Stimulated activated CD8-positive, alpha-beta memory T cell treated with anti-CD3 and anti-CD28 coated beads, Interleukin-4, amount 100 ng/mL, for 48 hours (primary cell): ENCODE data around the gene EXOC3.
"Not testable (repeated sequence)": the region's sequence is repeated elsewhere in the genome, so short reads cannot be mapped to it uniquely, and the experiment has no call there.

Experiments
- DNase-seq: peaks from one replicate; pipeline ENCODE4 v3.0.0-alpha.2; 2020

EXOC3 gene

DNA sequence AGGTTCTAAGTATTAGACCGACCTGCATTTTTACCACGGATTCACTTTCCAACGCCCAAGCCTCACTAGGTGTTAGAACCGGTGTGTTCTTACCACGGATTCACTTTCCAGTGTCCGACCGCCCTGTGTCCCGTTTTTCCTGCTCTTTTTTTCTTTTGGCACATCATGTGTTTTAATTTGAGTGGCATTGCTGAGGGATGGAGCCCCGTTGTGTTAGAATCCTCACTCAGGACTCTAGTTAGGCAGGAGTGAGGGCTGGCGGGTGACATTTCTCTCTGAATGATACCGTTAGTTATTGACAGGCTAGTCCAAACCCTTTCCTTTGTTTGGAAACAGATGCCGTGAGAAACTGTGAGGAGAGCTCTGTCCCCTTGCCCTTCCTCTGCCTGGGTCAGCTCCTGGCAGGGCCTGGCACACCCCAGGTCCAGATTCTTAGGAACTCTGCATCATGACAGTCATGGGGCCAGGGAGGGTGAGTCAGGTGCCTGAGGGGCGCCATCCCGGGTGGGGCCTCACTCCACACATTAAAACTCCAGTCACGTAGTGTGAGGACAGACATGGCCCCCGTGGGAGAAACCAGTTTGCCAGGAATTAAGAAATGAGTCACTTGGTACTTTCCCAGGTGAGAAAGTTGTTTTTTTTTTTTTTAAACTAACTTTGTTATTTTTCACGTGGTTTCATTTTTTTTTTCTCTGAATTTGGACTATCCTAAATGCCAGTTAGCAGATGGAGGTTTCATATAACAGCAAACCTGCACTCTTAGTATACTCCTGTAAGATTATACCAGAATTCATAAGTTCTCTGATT is 15.8 kb downstream of the EXOC3 start:
- peak; percentile 78 for DNase-seq

DNA sequence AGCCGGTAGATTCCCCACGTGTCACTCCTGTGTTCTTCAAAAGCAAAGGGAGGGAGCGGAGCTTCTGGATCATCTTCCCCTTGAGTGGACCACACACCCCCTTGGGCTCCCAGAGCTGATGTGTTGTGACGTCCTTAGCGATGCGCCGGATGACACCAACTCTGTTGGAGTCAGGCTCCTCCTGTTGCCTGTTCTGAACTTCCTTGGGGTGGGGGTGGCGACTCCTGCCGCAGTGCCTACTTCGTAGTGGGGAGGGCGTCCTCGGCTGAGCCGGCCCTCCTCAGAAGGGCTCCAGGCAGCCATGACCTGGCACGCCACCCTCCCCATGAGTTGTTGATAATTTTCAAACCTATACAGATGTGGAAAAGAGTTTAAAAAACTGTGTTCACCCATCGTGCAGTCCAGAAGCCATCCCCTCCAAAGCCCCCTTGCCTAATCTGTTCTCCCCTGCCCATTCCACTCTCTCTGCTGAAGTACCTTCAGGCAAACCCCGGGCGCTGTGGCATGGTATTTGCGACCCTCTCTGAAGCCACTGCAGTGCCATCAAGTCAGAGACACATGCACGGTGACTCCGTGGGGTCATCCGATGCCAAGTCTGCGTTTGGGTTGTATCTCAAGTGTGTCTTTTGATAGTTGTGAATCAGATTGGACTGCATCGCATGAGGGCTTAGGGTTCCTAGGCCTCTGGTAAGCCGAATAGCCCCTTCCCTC is 16.7 kb downstream of the EXOC3 start:
- no peak for DNase-seq

DNA sequence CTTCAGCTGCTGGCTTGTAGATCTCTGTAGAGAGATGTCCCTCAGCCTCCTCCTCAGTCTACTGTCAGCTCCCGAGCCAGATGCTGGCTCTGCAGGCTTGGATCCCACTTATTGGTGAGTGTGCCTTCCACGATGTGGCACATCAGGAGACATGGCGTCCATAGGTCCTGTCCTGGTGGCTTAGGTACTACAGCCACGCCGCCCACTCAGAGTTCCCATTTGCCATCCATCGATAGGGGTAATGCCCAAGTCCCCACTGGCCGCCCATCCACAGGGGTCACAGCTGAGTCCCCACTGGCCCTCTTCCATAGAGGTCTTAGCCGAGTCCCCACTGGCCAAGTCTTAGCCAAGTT is 17.3 kb downstream of the EXOC3 start:
- no peak for DNase-seq

GRCh38 chr5:462051-462481 is 19.1 kb downstream of the EXOC3 start:
- DNase-seq: no peak

DNA sequence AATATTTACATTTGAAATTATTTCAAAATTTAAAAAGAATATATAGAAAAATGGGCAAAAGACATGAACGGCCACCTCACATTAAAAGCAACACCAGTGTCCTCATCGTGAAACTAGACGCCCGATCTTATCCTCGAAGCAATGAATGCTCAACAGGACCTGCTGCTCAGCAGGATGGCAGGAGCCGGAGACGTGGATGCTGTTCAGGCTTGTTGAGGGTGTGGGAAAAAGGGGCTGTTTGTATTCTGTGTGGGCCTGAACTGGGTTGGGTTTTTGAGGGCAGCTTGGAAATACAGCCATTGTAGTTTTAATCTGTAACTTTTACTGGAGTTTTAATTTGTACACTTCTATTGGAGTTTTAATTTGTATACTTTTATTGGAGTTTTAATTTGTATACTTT is 20.3 kb downstream of the EXOC3 start:
- no peak for DNase-seq

DNA sequence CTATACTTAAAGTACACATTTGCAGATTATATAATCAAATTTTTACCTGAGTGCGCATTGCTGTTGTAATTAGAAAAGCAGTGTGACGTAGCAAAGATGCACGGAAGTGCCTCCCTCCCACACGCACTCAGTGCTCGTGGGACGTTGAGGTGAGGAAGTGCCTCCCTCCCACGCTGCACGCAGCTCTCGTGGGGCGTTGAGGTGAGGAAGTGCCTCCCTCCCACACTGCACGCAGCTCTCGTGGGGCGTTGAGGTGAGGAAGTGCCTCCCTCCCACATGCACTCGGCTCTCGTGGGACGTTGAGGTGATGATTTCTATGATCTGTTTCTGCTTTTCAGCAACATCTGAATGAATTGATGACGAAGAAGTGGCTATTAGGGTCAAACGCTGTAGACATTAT is 21.0 kb downstream of the EXOC3 start:
- DNase-seq: peak; percentile 69

GRCh38 chr5:464446-464842 is 21.5 kb downstream of the EXOC3 start:
- no peak for DNase-seq

- no peak for DNase-seq
These were observed 22.0 kb downstream of the EXOC3 start for GRCh38 chr5:464843-465590.

- no peak for DNase-seq
These were observed 22.8 kb downstream of the EXOC3 start for GRCh38 chr5:465591-466403.

- no peak for DNase-seq
These were observed 23.8 kb downstream of the EXOC3 start for GRCh38 chr5:466661-467310.

GRCh38 chr5:468401-468800 is 25.4 kb downstream of the EXOC3 start:
- DNase-seq: no peak

GRCh38 chr5:469752-470483 is 26.9 kb downstream of the EXOC3 start:
- DNase-seq: no peak

DNA sequence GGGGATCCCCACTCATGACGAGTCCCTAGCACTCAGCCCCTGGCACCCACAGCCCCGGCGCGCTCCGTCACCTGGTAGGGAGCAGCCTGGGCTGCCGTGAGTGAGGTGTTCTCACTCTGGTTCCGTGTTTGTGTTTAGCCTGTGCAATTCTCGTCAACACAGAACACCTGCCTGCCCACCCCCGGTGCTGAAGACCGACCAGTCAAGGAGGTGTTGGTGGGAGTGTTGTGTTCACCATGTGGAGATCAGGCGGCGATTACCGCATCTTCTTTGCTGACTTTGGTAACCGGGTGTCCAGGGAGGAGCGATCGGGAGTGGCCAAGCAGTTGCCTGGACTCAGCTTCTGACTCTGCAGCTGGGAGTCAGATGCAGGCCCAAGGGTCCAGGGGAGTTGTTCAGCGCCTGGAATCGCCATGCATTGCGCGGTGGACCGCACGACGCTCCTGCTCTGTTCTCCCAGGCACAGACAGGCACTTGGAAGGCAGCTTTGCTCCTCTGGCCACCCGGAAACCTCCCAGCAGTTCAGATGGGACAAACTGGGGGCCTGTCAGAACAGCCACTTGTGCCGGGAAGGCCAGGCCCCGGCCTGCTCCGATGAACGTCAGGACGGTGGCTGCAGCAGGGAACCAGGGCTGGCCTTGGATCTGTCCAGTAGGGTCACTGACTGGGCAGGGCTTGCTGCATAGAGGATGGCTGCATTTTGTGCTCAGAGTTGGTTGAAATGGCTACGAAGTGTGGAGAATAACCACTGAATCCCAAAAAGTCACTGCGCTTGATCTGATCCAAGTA is 28.2 kb downstream of the EXOC3 start:
- no peak for DNase-seq

- no peak for DNase-seq
These were observed 28.7 kb downstream of the EXOC3 start for GRCh38 chr5:471750-472058.

GRCh38 chr5:472076-472655 is 29.2 kb downstream of the EXOC3 start:
- DNase-seq: peak; percentile 52

DNA sequence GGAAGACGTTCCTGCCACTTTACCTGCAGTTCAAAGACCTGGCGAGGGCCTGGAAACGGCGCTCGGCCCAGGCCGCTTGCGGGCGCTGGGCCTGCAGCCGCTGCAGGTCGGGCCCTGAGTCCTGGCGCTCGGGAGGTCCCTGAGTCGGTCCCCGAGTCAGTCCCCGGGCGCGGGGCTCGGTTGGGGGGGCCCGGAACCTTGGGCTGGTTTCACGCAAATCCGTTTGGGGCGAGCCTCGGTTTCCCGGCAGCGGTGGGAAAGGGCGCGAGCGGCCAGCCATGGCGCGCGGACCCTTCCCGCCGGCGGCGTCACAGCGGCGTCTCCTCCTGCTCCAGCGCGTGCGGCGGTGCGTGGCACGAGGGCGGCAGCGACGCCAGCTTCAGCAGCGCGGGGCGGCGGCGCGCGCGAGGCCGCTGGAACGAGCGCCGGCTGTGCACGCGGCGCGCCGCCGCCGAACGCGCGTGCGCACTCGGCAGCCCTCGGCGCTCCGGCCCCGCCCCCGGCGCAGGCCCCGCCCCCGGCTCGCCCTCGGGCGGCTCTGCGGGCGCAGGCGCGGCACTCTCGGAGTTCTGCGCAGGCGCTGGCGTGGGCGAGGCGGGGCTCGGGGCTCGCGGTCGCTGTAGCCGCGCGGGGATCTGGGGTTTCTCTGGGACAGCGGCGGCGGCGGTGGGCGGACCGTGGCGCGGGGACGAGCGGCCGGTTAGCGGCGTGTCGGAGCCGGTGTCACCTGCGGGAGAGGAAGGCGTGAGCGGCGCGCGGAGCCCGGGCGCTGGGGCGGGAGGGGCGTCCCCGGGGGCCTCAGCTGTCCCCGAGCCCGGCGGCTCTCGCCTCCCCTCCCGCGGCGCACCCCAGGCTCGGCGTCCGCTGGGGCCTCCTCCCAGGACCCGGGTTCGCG is 29.9 kb downstream of the EXOC3 start:
- DNase-seq: peak; percentile 93

GRCh38 chr5:473551-474192 is 30.7 kb downstream of the EXOC3 start:
- peak; percentile 52 for DNase-seq

GRCh38 chr5:474232-474839 is 31.4 kb downstream of the EXOC3 start:
- DNase-seq: not testable (repeated sequence)
